Upper lobe of right lung (tissue), 1 donor: Measurements from ENCODE around the gene KATNB1. TPM values are rescaled to one million over a fixed set of nuclear protein-coding genes. Genes with fewer than 3 reads are reported as not detected.

ENCODE experiments used
- ATAC-seq: fragments of 200-7000 bp; cut with Tn5 transposase; one replicate; pipeline ENCODE4 v1.9.1; 2020; ENCODE audit warnings: mild to moderate bottlenecking, moderate library complexity
- DNase-seq: peaks from one replicate; pipeline ENCODE4 v3.0.0-alpha.2; 2020
- H3K27ac ChIP-seq: fragments of 200-600 bp; one replicate; pipeline ENCODE4 v1.8.0; 2022
- H3K27me3 ChIP-seq: fragments of 200-600 bp; one replicate; pipeline ENCODE4 v1.8.0; 2022; ENCODE audit warnings: mild to moderate bottlenecking
- H3K36me3 ChIP-seq: fragments of 200-600 bp; one replicate; pipeline ENCODE4 v1.8.0; 2022
- H3K4me1 ChIP-seq: fragments of 200-600 bp; one replicate; pipeline ENCODE4 v1.8.0; 2022
- H3K4me3 ChIP-seq: fragments of 200-600 bp; one replicate; pipeline ENCODE4 v1.8.0; 2022; ENCODE audit warnings: mild to moderate bottlenecking
- H3K9me3 ChIP-seq: fragments of 200-600 bp; one replicate; pipeline ENCODE4 v1.8.0; 2022
- CTCF ChIP-seq: fragments of 200-600 bp; IDR thresholded peaks from one replicate; pipeline ENCODE4 v1.8.0; 2022; ENCODE audit warnings: antibody characterized with exemption
- intact Hi-C: fragments of 100-400 bp; cut with DNase I; formaldehyde crosslinking; loops from one replicate; pipeline ENCODE4 v1.11.0; 2022
- long read RNA-seq: library from polyadenylated mRNA; unstranded; transcript quantifications from one replicate; pipeline ENCODE4 v2.0.0, GENCODE V29; 2021
- total RNA-seq: library from RNA; stranded (reverse); fragmentation: NEBNext Ultra II Directional; extraction: Animal tissue kit (Norgen Biotek cat#: 25700); gene quantifications from one replicate; pipeline ENCODE4 v1.2.1, GENCODE V29; 2021
- donor health status: DM: no; HTN: yes; CAD: no; lungs with severe emphysema.

KATNB1 gene, protein sequence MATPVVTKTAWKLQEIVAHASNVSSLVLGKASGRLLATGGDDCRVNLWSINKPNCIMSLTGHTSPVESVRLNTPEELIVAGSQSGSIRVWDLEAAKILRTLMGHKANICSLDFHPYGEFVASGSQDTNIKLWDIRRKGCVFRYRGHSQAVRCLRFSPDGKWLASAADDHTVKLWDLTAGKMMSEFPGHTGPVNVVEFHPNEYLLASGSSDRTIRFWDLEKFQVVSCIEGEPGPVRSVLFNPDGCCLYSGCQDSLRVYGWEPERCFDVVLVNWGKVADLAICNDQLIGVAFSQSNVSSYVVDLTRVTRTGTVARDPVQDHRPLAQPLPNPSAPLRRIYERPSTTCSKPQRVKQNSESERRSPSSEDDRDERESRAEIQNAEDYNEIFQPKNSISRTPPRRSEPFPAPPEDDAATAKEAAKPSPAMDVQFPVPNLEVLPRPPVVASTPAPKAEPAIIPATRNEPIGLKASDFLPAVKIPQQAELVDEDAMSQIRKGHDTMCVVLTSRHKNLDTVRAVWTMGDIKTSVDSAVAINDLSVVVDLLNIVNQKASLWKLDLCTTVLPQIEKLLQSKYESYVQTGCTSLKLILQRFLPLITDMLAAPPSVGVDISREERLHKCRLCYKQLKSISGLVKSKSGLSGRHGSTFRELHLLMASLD
- total RNA-seq, result 16.6 TPM
- long read RNA-seq, transcript KATNB1-201 (20 exons, 2,664 nt), result major isoform, 22 of 53 reads
- long read RNA-seq, partial matches to known transcripts, result 9 of 53 reads
- long read RNA-seq, other reads (novel, unspliced or antisense), result 22 of 53 reads

GRCh38 chr16:57735755-57736418 is at the start of gene KATNB1:
TSS of gene KATNB1 (plus strand) at chr16:57735770. CDS start at chr16:57737244, 1,474 bp downstream.
- peak within 1 kb of the TSS; percentile 93 for H3K27ac ChIP-seq
- intact Hi-C loops, result no loop called here
- DNase-seq, result no peak
- H3K9me3 ChIP-seq, result no peaks in the 10 kb centered on the region
- H3K36me3 ChIP-seq, result no peaks in the 10 kb centered on the region
- H3K4me3 ChIP-seq, result peak within 1 kb of the TSS; percentile 85
- no peak for TF ChIP-seq CTCF
- no peak for ATAC-seq
- H3K4me1 ChIP-seq, result peaks cover 22% of the 10 kb centered on the region
- no peaks in the 10 kb centered on the region for H3K27me3 ChIP-seq

DNA sequence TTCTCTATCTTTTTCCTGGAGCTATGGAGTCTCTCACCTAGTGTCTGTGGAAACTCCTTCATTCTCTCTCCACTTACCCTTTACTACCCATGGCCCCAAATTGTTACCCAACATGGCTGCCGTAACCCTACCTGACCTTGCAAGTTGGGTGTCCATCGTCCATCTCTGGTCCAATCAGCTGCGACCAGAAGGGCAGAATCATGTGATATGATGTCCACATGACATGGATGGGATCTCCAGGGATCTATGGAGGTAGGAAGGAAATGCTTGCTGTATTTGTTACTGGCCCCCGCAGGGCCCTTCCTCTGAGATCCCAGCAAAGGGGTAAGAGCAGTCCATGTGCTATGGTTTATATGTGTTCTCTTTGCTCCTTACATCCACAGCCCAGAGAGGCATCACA is 49.0 kb upstream of the KATNB1 start:
- no peak for TF ChIP-seq CTCF
- no peaks in the 10 kb centered on the region for H3K9me3 ChIP-seq
- DNase-seq, result no peak

GRCh38 chr16:57687363-57687929 is 48.1 kb upstream of the KATNB1 start:
- DNase-seq (no peak), ATAC-seq (no peak)
- H3K9me3 ChIP-seq, result no peaks in the 10 kb centered on the region
- no peaks in the 10 kb centered on the region for H3K36me3 ChIP-seq
- TF ChIP-seq CTCF, result no peak
- H3K4me3 ChIP-seq, result no peak overlapping the region
- no peaks in the 10 kb centered on the region for H3K27me3 ChIP-seq
- intact Hi-C loops, result no loop called here
- H3K4me1 ChIP-seq, result no peaks in the 10 kb centered on the region
- H3K27ac ChIP-seq, result no peak overlapping the region

More for the DNA sequence above, 49.0 kb upstream of the KATNB1 start:
- no peak for ATAC-seq
- Histone ChIP-seq H3K4me3 (no peak overlapping the region), H3K36me3 (no peaks in the 10 kb centered on the region), H3K4me1 (no peaks in the 10 kb centered on the region), H3K27ac (no peak overlapping the region), H3K27me3 (no peaks in the 10 kb centered on the region)
- intact Hi-C loops, result no loop called here

DNA sequence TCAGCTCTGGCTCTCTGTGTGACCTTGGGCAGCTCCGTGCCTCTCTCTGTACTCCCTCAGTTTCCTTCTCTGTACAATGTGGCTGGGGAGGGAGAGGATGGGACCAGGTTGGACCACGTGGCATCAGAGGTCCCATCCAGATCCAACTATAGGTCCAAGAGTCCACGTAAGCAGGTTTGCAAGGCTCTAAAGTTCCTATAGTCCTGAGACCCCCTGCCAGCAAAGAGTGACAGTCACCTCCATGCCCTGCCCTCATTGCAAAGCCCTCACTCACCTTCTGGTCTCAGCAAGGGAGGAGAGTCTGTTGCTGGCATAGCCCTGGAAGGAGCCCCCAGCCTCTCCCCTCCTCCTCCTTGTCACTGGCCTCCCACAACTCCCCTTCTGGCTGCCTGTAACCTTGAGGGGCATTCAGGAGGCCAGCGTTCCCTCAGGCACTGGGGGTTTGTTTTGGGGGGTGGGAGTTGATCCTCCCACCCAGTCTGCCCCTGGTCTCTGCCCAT is 47.0 kb upstream of the KATNB1 start:
- Histone ChIP-seq H3K4me3 (no peak overlapping the region), H3K4me1 (no peaks in the 10 kb centered on the region), H3K9me3 (no peaks in the 10 kb centered on the region), H3K27ac (no peak overlapping the region), H3K27me3 (no peaks in the 10 kb centered on the region), H3K36me3 (no peaks in the 10 kb centered on the region)
- DNase-seq, result no peak
- intact Hi-C loops, result no loop called here
- ATAC-seq, result no peak
- TF ChIP-seq CTCF, result no peak

- Histone ChIP-seq H3K9me3 (no peaks in the 10 kb centered on the region), H3K27me3 (no peaks in the 10 kb centered on the region), H3K27ac (no peak overlapping the region), H3K36me3 (no peaks in the 10 kb centered on the region), H3K4me3 (no peak overlapping the region), H3K4me1 (no peaks in the 10 kb centered on the region)
- TF ChIP-seq CTCF, result no peak
- intact Hi-C loops, result no loop called here
- ATAC-seq (peak; percentile 47), DNase-seq (no peak)
Observed at GRCh38 chr16:57688987-57689761, 46.4 kb upstream of the KATNB1 start.
